Measurements from ENCODE around the gene WNT3.

WNT3 gene

GRCh38 chr17:46833840-46834208 is 15.3 kb upstream of the WNT3 start:
- DNase-seq: no peak

DNA sequence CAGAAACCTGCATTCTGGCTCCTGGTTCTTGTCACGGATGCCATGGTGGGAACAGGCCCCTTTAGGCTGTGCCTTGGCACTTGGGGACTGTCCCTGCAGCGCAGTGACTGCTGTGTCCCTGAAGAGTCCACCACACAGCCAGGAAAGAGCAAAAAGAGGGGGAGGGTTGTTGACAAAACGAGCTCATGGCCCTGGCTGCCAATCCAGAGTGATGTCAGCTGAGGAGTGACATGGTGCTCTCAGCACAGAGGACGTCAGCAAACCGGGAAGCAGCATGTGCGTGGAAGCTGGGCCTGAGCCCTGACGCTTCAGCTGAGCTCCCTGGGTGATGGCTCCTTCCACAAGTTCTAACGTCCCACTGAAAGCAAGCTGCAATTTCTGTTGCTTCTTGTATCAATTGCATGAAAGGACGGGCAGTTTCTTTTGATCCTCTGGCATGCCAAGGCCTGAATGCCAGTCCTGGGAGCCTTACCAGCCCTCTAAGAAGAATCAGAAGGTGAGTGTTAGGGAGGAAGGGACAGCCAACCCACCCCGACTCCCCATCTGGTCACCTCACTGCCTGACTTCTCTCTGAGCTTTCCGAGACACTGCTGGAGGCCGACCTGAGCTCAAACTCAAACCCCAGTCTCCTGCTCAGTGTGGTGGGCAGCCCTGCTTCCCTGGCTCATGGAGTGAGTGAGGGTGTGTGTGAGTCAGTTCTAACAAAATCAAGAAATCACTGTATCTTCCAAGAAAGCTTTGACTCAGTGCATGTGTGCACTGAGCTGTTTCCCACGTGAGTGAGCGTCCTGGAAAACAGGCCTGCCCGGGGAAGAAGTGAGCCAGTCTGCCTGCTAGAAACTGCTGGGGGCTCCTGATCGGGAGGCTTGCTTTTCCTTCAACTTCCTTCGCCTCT is 14.7 kb upstream of the WNT3 start:
- peak in 1 of 2 donors; percentile 32 for DNase-seq

DNA sequence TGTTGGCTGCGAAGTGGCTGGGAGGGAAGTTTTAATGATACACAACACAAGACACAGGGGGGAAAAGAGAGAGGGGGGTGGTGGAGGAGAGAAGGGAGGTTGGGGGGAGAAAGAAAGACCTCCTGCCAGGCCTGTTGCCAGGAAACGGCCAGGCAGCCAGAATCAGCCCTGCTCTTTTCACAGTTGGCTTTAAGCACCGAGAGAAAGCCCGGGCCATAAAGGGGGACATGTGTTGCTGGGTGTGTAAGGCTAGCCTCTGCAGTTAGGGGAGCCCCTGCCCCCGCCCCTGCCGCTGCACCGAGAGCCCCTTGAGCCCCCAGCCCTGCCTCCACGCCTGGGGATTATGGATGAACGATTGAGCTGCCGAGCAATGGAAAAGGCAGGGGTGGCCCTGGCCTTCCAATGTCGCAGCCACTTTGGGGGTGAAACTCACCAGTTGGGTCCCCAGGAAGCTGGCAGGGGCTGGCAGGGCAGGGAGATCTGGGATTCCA is 13.9 kb upstream of the WNT3 start:
- DNase-seq: peak in 1 of 2 donors; percentile 4

DNA sequence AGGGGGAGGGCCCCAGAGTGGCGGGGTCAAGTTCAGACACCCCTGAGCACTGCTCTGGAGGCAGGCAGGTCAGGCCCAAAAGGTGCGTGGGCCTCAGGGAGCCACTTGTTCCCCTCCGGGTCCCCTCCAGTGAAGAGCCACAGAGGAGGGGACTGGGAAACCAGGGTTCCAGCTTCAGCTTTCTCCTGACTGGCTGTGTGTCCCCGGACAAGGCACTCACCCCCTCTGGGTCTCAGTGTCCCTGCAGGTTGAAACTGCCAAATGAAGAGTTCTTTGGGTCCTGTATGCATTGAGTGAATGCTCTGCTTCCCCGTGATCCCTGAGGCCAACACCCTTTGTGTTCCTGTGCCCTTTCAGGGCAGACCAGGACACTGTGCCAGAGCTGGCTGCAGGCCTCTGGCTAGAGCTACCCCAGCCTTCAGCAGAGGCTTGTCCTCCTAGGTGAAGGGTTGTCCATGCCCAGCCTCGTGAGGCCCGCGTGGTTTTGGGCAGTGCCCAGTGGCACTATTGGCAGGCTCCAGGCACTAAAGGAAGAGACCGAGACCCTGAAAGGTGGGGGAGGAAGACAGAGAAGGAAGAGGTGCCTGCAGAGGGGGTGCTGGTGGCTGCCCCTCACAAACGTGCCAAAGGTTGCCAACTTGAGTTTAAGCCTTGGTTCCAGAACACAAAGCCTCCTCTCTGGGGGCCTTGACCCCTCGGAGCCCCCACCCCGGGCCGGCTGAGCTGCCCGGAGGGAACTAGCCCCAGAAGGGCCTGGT is 13.3 kb upstream of the WNT3 start:
- DNase-seq: no peak

DNA sequence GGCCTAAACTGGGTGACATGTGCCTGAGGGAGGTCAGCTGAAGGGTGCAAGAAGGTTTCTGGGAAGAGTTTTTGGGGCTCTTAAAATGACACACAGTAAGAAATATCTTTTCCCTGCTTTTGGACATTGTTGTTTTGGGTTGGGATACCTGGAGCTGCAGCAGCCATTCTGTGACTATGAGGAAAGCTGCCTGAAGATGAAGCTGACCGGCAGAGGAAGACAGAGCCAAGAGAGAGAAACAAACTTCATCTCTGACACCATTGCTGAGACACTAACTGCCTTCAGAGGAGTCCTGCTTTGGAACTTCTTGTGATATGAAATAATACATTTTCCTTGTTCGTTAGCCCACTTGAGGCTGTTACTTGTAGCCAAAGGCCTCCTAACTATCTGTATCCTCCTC is 8.8 kb upstream of the WNT3 start:
- DNase-seq: no peak

GRCh38 chr17:46826116-46826515 is 7.6 kb upstream of the WNT3 start:
- no peak for DNase-seq

DNA sequence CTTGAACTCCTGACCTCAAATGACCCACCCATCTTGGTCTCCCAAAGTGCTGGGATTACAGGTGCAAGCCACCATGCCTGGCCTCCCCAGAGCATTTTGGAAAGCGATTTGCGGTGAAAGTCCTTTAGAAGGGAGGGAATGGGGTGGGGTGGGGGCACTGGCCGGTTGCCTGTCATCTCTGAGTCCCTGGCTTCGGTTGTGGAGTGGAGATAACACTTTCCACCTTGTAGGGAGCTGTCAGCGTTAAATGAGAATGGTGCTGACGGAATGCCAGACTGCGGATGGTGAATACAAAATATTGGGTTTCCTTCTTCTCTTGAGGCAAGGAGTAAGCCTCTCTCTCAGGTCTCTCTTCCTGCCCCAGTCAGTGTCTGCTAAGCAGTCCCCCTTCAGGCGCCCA is 5.2 kb upstream of the WNT3 start:
- no peak for DNase-seq

DNA sequence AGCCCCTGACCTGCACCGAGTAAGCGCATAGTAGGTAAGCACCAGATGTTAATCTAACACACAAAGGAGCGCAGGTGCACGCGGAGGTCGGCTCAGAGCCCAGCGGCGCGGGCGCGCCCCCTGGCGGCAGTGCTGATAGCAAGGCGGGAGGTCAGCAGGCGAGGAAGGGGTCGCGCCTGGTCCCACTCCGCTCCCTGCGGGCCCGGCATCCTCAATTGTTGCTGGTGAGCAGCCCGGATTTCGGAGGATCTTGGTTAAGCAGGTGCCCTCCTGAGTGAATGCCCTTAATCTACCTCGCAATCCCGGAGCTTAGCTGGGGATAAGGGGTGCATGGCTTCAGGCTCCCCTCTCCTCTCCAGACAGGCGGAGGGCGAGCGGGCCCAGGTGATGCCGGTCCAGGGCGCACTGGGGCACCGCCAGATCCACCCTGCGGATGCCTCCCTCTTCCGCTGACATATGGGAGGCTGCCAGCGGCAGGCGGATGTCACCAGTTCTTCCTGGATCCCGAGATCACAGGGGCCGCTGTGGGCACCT is 4.0 kb upstream of the WNT3 start:
- DNase-seq: no peak

DNA sequence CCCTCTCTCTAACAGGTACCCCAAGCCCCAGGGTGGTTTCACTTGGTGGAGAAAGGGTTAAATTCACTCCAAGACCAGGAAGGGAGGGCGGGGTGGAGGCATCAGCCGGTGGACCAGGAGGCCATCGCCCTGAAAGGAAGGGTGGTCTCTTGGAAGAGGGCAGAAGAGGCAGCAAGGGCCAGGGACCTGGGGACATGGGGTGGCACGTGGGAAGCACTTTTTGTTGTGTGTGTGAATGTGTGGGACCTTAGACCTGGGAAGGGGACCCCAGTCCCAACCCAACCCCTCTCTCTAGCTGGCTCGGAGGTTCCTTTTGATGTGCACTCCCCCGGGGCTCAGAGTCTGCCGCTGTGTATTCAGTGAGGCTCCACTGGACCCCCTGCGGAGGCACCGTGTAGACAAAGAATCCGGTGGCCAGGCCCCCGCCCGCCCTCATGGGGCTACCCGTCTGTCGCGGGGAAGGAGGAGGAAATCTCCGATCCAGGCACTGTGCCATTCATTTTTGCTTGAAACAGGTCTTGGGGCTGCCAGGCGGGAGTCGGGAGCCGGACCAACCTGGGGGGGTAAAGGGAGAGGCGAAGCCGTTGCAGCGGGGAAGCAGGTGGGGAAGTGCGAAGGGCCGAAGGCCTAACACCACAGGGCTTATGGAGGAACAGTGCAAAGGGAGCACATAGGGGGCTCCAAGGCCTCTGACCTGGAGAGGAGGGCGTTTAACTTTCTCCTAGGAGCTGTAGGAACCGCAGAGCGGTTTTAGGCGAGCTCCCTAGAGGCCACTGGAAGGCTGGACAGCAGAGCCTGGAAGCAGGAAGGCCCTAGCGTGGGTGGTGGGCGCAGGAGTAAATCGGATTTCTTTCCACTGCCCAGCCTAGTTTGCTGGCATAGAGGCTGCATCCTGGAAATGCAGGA is 3.2 kb upstream of the WNT3 start:
- no peak for DNase-seq

DNA sequence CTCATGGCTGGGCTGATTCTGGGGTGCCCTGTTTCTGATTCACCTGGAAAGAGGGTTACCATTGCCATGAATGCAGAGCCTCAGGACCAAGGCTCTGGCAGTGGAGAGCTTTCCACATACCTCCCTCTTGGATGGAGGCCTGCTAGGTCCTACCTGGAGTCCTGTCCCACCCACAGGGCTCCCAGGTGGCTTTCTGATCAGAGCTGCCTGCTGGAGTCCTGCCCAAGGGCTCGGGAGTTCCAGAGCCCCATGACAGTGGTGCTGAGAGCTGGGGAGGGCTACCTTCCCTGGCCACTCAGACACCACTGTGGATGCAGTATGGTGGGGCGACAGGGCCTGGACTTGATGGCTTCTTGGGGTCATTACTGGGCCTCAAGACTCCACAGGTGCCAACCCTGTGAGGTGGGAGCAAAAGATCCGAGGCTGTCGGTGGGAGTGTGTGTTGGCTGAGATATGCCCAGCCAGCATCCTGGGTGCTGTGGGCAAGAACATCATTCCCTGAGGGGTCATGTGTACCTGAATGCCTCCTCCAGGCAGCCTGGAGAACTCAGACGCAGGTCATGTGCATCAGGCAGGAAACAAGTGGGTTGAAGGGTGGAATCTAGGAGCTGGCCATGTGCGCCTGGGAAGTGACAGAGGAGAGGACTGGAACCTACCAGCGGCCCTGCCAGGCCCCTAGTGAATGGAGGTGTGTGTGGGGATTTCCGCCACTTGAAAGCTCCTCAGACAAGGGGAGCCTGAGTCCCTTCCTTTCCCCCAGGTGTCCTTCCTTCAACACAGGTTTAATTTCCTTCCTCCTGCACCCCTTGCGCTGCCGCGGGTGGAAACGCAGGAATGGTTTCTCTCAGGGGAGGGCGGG is 2.3 kb upstream of the WNT3 start:
- no peak for DNase-seq

DNA sequence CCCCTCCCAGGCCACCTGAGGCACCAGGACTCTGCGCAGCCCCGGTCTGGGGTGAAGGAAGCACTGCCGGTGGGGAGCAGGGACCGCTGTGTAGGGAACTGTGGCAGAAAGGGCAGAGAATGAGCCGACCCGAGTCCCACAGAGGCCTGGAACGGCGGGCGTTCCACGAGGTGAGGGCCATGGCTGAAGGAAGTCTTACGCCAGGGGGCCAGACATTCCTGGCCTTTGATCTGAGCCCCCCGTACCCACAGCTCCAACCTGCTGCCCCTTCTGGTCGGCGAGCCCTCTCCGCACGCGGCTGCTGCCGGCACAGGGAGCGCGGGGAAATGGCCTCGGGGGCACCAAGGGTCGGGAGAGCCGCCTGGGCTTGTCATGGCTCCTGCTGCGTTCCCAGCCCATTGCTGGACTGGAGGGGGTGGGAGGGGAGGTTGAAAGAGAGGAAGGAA is 1.4 kb upstream of the WNT3 start:
- no peak for DNase-seq

GRCh38 chr17:46818929-46819859 is 702 bp upstream of the WNT3 start:
- DNase-seq: no peak

GRCh38 chr17:46817901-46818209 is 637 bp downstream of the WNT3 start:
- DNase-seq: no peak

GRCh38 chr17:46817151-46817900 is 1.2 kb downstream of the WNT3 start:
- no peak for DNase-seq

DNA sequence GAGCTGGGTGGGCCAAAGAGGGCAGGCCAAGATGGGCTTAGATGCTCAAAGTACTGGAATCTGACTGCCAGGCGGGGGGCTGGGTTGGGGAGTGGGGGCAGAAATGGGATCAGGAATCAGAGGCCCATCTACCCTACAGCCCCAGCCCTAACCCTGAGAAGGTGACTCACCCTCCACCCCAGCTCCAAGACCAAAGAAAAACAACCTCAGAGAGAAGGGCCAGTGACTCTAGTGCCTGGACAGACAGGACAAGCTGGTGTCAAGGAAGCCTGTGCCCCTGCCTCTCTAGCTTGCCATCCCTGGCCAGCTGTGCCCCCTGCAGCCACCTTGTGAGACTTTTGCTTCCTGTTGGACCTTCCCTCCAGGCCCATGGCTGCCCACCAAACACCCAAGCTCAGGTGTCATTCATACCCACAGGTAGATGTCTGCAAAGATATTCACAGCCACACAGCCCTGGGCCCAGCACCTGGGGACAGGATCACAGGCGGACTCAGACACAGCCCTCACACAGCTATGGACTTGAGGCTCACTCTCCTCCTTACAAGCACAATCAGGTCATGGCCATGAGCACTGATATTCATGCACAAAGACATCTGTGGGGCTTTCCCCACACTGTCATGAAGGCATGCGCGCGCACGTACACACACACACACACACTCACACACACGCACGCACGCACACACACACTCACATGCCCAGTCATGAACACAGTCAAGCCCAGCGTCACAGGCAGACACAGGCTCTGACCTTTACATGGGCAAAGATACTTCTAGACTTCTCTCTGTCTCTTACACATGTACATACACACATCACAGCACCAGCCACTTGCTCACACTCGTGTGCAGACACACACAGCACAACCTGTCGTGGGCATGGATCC is 2.8 kb downstream of the WNT3 start:
- no peak for DNase-seq

DNA sequence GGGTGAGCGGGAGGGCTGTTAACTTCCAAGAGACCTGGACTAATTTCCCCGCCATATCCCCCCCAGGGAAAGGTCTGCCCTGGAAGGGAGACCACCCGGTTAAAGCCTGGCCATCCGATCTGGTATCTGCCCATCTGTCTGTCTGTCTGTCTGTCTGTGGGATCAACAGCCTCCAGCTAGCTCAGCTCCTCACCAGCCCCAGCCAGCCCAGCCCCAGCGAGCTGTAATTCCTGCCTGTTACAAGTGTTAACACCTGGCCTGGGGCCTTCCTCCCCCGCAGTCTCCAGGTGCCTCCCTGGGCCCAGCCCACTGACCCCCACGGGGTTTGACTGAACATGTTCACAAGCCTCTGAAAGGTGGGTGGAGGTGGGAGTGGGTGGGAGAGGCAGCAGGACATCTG is 4.0 kb downstream of the WNT3 start:
- no peak for DNase-seq

DNA sequence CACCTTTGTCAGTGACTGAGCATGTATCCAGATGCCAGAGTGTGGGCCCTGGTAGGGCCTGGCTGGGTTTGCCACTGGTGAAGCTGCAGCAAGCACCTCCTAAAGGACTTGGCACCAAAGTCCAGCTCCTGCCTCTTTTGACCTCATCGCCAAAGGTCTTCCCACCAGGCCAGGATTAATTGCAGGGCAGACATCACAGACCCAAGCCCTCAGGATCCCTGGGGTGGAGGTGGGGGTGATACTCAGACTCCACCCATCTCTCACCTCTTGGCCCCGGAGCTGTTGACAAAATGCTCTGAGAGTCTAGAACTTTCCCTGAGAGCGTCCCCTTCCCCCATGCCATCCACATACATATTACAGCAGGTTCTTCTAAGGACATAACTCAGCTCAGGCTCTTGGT is 4.6 kb downstream of the WNT3 start:
- DNase-seq: no peak

- DNase-seq: no peak
Measured at GRCh38 chr17:46812624-46813318, 5.7 kb downstream of the WNT3 start.

All from hippocampal formation (tissue), 2 donors.